ENCODE measurements around the gene CHST9. TPM values are rescaled to one million over a fixed set of nuclear protein-coding genes. Genes with fewer than 3 reads are reported as not detected.

The CHST9 gene
- total and polyA plus RNA-seq, 9 of the 15 experiments (the other 6 are each of a cell fraction or from before 2014, with no cell fraction given), result not detected

- BruUV-seq (replicated peaks), result no TSS peak
- ChIA-PET POLR2A (no interaction called here), CTCF (ENCODE audit: low intra/inter-chr PET ratio) (no interaction called here)
- H3K36me3 ChIP-seq (ENCODE audit: control insufficient read depth, insufficient read depth, low read length), result no peaks in the 10 kb centered on the region
- FAIRE-seq (no peak), DNase-seq (ENCODE audit: extremely low read depth in 1 of 4, low spot score in 3 of 4) (no peak), ATAC-seq (no peak)
- no peaks in the 10 kb centered on the region for H3K9me1 ChIP-seq (ENCODE audit: control insufficient read depth, insufficient read depth, low read length)
- no peak overlapping the region for H2AFZ ChIP-seq (ENCODE audit: low read depth, low read length)
- H3K4me2 ChIP-seq (ENCODE audit: insufficient read depth, low read length), result no peak overlapping the region
- no peaks in the 10 kb centered on the region for H3K27me3 ChIP-seq (ENCODE audit: control insufficient read depth in 2 of 2, insufficient read depth in 2 of 2, low read length in 2 of 2)
- no peaks in the 10 kb centered on the region for H3K9me3 ChIP-seq (replicated peaks; ENCODE audit: control insufficient read depth, insufficient read depth, low read depth, low read length)
- 0% methylated on average over 2 of the region's 2 CpGs for WGBS (ENCODE audit: insufficient coverage, low coverage, missing lambda C conversion rate)
- TF ChIP-seq SRF (CRISPR knock-in tag; IDR thresholded peaks at IDR 0.05) (no peak), NFATC3 (IDR thresholded peaks at IDR 0.05) (no peak)
- H3K4me3 ChIP-seq, result no peak overlapping the region
- H3K79me2 ChIP-seq (ENCODE audit: control insufficient read depth, insufficient read depth, low read length), result no peaks in the 10 kb centered on the region
- no peak overlapping the region for H3K9ac ChIP-seq (ENCODE audit: insufficient read depth in 1 of 2, low read depth in 2 of 2, low read length in 2 of 2)
- no peaks in the 10 kb centered on the region for H3K4me1 ChIP-seq (replicated peaks in 1 of 2; ENCODE audit: control insufficient read depth in 2 of 2, insufficient read depth in 2 of 2, low read length in 2 of 2)
- H3K27ac ChIP-seq (ENCODE audit: extremely low read depth, low read depth, low read length), result no peak overlapping the region
- intact Hi-C loops (cut with micrococcal nuclease), result no loop called here
- no peaks in the 10 kb centered on the region for H4K20me1 ChIP-seq (replicated peaks; ENCODE audit: control insufficient read depth, insufficient read depth, low read length)
- in situ Hi-C loops (cut with MboI), result no loop called here
Measured at GRCh38 chr18:26875040-26875654, 310.0 kb downstream of the CHST9 start.

GRCh38 chr18:26874283-26874682, 310.8 kb downstream of the CHST9 start:
- CTCF ChIA-PET (ENCODE audit: low intra/inter-chr PET ratio), result no interaction called here
- no peaks in the 10 kb centered on the region for H4K20me1 ChIP-seq (replicated peaks; ENCODE audit: control insufficient read depth, insufficient read depth, low read length)
- TF ChIP-seq SIN3B (IDR thresholded peaks at IDR 0.05; ENCODE audit: low read depth), result no peak
- no peak for TF ChIP-seq CHCHD3 (CRISPR knock-in tag; IDR thresholded peaks at IDR 0.05)
- no peak for TF ChIP-seq SNAPC5 (CRISPR knock-in tag; IDR thresholded peaks at IDR 0.05)
- no peak for TF ChIP-seq TBP (optimal IDR thresholded peaks at IDR 0.05; ENCODE audit: low read depth, low read length)
- TF ChIP-seq CTCFL (IDR thresholded peaks at IDR 0.05; ENCODE audit: borderline replicate concordance, insufficient read depth, low read depth, low read length, poor library complexity, severe bottlenecking), result no peak
- TF ChIP-seq ZNF589 (CRISPR knock-in tag; IDR thresholded peaks at IDR 0.05; ENCODE audit: low read depth), result no peak
- no peak for TF ChIP-seq ZBTB26 (CRISPR knock-in tag; IDR thresholded peaks at IDR 0.05)
- TF ChIP-seq ZNF766 (CRISPR knock-in tag; conservative IDR thresholded peaks at IDR 0.05), result no peak
- TF ChIP-seq ATF7 (IDR thresholded peaks at IDR 0.05), result no peak
- TF ChIP-seq GABPB1 (CRISPR knock-in tag; IDR thresholded peaks at IDR 0.05), result no peak
- no peak for TF ChIP-seq MECOM (CRISPR knock-in tag; IDR thresholded peaks at IDR 0.05)

More at GRCh38 chr18:26874283-26874682, 310.8 kb downstream of the CHST9 start:
- in situ Hi-C loops (cut with MboI), result no loop called here
- H3K27ac ChIP-seq (ENCODE audit: extremely low read depth, low read depth, low read length), result no peak overlapping the region
- intact Hi-C loops (cut with micrococcal nuclease), result no loop called here
- POLR2A ChIA-PET, result interaction anchor here (0.7 kb wide), 1 partner anchor 51 kb away, joined by 3 read pairs; no protein-coding TSS in a partner anchor
- ATAC-seq, result no peak
- FAIRE-seq, result no peak
- no peaks in the 10 kb centered on the region for H3K9me3 ChIP-seq (replicated peaks; ENCODE audit: control insufficient read depth, insufficient read depth, low read depth, low read length)
- H3K4me3 ChIP-seq, result no peak overlapping the region
- H3K27me3 ChIP-seq (ENCODE audit: control insufficient read depth in 2 of 2, insufficient read depth in 2 of 2, low read length in 2 of 2), result no peaks in the 10 kb centered on the region
- H3K9ac ChIP-seq (ENCODE audit: insufficient read depth in 1 of 2, low read depth in 2 of 2, low read length in 2 of 2), result no peak overlapping the region
- H3K79me2 ChIP-seq (ENCODE audit: control insufficient read depth, insufficient read depth, low read length), result no peaks in the 10 kb centered on the region
- H3K36me3 ChIP-seq (ENCODE audit: control insufficient read depth, insufficient read depth, low read length), result no peaks in the 10 kb centered on the region
- H3K4me1 ChIP-seq (replicated peaks in 1 of 2; ENCODE audit: control insufficient read depth in 2 of 2, insufficient read depth in 2 of 2, low read length in 2 of 2), result no peaks in the 10 kb centered on the region
- H2AFZ ChIP-seq (ENCODE audit: low read depth, low read length), result no peak overlapping the region
- DNase-seq (ENCODE audit: extremely low read depth in 1 of 4, low spot score in 3 of 4), result no peak
- BruUV-seq (replicated peaks), result no TSS peak
- no peaks in the 10 kb centered on the region for H3K9me1 ChIP-seq (ENCODE audit: control insufficient read depth, insufficient read depth, low read length)
- no peak overlapping the region for H3K4me2 ChIP-seq (ENCODE audit: insufficient read depth, low read length)
